NCI-H526 treated with DMSO at 0.1 percent for 48 hours (cell line): ENCODE results near the gene CLTCL1.

Experiments
- DNase-seq: peaks from one replicate; lab custom pipeline; 2025; lab: John Stamatoyannopoulos, UW

CLTCL1 gene

DNA sequence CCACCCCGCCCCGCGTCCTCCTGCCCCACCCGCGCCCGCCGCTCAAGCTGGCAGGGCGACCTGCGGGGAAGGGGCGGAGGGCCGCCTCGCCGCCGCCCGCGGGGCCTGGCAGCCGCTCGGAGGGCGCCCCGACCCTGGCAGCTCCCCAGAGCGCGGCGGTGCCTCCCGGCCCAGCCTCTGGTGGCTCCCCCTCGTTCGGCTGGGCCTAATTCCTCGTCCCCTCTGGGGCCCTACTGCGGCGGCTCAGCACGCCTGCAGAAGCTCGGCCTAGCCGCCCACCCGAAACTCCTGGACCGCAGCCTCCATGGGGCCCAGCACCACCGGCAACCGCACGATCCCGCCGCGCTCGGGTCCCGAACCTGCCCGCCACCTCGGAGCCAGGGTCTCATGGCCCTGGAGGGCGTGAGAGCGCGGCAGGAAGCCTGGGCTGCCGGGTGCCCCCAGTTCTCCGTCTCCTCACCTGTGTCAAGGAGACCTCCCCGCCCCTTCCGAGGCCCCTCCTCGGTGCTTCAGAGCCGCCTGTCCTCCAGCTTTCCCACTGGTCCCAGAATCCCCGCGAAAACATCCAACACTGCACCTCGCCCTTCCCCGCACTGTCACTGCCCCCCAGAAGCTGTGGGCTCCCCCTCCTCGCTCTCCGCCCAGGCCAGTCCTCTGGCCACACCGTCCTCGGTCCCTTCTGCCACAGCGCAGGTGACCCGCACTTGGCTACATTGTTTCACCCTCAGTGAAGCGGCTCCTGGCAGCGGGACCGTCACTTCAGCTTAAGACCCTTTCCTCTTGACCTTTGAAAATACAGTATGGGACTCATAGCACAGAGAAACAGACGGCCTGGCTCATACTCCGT lies 140.8 kb downstream of the CLTCL1 start:
- no peak for DNase-seq

DNA sequence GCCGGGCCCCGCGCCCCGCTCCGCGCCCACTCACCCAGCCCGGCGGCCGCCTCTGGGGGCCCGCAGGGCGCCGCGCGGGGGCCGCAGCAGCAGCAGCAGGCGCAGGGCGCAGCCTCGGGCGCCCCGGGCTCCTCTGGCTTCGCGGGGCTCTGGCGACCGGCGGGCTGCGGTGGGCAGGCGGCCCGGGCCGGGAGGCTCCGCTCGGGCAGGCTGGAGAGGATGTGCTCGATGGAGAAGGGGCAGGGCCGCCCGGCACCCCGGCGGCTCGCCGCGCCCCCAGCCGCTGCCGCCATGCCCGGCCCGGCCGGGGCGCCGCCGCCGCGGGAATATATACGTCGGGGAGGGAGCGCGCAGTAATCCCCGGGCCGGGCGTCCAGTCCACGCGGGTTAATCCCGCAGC lies 141.5 kb downstream of the CLTCL1 start, which contains the start of gene GSC2:
Gene GSC2, minus strand, starts transcription at position 302 of the 400 bp plus-strand sequence. Its CDS starts 9 bp downstream, at position 293.
- no peak for DNase-seq

DNA sequence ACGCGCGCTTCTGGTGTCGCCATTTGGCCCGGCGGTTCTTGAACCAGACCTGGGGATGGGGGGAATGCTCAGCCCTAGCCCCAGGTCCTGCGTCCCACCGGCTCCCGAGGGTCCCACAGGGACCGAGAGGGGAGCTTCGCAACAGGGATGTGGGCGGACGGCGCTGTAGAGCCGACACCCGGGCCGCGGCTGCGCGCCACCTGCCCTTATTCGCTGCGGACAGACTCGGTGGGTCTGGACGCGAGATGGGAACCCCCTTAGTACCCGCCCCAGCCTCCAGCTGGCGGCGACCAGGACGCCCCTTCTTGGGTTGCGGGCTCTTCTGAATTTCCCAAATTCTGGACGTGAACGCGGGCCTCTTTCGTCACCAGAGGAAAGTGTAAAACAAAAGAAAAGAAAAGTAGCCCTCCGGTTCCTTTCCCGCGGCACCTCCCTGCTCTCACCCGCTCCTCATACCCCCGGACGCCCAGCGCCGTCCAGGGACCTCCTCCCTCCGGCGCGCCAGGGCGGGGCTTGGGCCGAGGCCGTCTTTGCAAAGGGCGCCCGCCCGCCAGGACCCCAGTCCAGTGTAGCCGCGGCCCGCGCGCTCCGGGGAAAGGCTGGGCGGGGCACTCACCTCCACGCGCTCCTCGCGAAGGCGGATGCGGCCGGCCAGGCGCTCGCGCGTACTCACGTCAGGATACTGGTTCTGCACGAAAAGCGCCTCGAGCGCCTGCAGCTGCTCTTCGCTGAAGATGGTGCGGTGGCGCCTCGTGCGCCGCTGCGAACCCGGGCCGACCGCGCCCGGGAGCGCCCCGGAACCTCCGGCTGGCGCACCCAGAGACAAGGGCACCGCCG lies 142.3 kb downstream of the CLTCL1 start:
- DNase-seq: no peak

DNA sequence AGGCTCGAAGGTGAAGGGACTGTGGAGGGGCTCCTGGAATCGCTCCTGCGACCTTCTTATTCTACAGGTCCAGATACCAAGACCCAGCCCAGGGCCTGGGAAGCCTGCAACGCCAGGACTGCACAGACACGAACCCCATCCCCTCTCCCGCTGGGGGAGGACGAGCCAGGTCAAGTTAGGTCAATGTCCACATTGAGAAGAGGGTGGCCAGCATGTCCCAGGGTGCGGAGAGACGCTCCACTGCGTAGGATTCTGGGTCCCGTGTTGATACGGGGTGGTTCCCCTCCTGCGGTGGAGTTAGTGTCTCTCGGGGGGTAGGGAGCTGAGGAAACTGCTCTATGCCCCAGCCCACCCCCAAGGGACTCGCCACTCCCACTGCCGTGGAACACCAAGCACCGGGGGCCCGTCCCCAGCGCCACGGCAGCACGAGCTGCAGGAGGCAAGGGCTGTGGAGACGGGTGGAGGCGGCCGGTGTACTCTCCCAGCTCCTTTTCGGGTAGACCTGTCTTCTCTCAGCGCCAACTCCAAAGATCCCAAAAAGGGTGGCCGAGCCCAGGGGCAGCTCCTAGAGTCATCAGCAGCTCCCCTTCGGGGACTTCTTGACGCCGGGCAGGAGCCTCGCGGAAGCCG lies 143.0 kb downstream of the CLTCL1 start:
- no peak for DNase-seq

DNA sequence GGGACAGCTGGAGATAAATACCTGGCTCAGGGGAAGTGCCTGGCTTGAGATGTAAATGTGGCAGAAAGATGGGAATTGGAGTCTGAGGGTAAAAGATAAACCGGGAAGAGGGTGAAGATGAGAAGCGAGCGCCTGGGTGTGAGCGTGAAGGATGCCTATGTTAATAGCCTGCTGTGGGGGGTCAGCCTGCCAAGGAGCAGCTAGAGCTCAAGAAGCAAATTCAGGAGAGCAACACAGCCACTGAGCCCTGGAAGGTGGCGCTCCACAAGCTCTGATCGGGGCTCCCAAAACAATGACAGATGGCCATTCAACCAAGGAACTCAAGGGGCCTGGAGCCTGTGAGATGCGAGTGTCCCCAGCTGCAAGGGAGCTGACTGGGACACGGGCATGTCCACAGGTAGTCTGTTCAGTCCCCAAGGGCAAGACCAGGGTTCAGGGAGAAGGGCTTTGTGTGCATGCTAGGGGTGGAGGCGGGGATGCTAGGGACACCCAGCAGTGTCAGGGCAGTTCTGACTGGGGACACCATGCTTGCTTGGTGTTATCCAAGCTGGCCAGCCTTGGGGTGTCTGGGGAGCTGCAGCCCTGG lies 144.2 kb downstream of the CLTCL1 start:
- DNase-seq: no peak

DNA sequence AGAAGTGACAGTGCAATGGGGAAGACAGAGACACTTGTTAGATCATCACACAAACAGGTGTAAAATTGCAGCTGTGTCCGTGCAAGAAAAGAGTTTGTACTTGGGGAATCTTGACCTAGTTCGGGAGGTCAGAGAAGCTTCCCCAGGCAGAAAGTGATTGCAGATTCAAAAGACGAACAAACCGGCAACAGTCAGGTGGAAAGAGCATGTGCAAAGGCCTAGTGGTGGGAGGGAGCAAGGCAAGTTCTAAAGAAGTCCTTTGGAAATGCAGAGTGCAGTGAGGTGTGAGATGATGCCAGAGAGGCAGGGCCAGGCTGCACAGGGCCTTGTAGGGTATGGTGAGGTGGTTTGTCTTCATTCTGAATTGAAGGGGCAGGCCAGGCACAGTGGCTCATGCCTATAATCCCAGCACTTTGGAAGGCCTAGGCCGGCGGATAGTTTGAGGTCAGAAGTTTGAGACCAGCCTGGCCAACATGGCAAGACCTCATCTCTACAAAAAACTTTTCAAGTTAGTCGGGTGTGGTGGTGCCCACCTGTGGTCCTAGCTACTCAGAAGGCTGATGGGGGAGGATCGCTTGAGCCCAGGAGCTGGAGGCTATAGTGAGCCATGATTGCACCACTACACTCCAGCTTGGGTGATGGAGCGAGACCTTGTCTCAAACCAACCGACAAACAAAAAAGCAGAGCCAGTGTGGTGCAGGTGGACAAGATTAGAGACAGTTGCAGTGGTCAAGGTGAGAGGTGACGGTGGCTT lies 145.1 kb downstream of the CLTCL1 start:
- DNase-seq: no peak

DNA sequence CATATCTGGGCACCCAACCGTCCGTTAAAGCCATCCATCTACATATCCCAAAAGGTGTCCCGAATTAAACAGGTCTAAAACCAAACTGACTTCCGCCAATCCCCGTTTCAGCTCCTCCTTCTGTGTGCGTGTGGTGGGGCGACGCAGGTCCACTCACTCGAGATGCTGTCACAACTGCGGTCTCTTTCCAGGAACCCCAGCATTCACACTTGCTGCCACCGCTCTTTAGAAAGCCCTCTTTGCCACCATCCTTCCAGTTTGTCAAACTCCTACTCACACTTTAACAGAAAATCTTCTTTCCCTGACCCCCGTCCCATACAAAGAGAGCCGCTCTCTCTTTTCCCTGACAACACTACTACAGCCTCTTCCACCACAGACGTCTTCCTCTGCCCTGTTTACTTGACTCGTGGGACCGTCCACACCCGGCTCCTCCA lies 147.5 kb downstream of the CLTCL1 start:
- DNase-seq: no peak

DNA sequence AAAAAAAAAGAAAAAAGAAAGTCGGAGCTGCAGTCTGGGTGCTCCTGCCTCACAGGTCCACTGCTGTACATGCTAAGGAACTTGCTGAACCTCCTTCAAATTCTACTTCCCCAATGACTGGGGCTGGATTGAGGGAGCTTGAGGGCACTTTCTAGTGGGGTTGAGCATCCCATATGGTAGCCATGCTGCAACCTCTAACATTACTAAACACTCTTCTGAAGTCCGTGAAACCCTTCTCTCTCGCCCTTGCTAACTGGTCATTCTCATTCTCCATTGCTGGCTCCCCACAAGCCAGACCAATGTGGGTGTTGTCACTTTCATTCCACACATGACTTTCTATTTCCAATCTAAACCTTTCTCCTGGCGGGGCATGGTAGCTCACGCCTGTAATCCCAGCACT lies 148.3 kb downstream of the CLTCL1 start:
- no peak for DNase-seq

DNA sequence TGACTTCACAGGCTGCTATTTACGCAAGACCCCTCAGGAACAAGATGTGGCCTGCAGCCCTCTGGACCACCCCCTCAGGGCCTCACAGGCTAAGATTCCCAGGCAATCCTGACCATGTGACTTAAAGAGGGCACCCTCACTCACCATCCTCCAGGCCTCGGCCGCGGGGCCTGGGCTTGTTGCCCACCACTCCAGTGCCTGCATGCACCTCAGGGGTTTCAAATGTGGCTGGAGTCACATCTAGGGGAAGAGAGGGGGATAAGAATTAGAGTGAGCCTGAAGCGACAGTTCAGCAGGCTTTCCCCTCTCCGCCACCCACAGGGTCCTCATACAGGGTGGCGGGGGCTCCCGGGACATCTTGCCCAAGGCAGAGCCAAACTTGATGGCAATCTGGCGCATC lies 149.1 kb downstream of the CLTCL1 start:
- no peak for DNase-seq

DNA sequence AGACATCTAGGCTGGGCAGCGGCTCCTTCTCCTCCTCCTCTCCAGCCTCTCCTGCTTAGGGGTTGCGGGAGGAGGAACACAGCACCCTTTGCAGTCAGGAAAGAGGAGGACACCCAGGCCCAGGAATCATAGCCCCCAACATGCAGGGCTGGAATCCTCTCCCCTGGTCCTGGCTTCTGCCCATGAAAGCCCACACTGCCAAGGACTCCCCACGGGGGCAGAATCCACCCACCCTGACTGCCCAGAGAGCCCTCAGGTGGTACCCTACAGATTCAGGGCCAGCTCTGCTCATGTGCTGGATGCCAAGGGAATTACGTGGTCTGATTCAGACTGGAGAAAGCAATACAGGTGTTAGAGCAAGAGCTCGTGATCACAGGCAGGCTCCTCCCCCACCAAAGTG lies 151.5 kb downstream of the CLTCL1 start:
- no peak for DNase-seq

DNA sequence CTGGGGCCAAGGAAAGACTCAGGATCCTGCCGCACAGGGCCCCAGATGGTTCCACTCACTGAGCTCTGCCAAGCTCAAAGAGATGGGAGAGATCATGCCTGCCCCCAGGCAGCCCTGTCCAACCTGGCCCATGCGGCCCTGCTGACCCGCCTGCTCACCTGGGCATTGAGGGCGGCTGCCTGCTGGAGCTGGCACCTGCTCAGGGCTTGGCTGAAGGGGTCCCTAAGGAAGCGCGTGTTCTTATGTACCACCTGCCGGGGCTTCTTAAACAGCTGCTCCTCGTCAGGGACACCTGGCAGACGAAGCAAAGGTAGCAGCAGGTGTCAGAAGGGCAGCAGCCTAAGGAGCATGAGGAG lies 152.5 kb downstream of the CLTCL1 start:
- no peak for DNase-seq

DNA sequence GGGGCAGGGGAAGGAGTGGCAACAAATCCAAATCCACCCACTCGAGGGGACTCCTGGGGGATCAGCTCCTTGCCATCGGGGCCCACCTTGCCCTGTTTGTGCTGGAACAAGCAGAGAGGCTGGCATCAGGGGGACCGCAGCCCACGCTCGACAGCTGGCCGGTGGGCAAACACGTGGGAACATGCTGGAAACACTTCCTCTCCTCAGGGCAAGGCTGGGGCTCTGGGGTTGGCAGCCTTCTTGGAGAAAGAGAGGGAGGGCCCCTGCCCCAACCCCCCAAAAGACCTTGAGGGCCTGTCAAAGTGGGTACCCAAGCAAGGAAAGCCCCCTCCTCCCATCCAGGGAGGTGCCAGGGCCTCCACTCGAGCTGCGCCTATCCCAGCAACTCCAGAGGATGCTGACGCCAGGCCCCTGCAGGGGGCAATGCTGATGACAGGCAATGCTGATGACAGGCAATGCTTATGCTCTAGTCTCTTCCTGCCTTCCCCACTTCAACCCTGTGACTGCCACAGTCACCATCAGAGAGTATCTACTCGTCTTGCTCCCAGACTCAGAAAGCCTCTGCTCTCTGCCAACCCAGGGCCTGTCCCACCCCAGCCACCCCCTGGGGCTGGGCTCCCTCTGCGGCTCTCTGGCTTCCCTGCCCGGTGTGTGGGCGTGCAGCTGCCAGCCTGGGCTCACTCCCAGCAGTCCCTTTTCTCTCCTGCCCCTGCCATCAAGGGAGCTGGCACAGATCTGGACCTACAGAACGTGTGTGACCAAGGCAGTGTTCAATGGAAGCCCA lies 153.1 kb downstream of the CLTCL1 start:
- DNase-seq: no peak

DNA sequence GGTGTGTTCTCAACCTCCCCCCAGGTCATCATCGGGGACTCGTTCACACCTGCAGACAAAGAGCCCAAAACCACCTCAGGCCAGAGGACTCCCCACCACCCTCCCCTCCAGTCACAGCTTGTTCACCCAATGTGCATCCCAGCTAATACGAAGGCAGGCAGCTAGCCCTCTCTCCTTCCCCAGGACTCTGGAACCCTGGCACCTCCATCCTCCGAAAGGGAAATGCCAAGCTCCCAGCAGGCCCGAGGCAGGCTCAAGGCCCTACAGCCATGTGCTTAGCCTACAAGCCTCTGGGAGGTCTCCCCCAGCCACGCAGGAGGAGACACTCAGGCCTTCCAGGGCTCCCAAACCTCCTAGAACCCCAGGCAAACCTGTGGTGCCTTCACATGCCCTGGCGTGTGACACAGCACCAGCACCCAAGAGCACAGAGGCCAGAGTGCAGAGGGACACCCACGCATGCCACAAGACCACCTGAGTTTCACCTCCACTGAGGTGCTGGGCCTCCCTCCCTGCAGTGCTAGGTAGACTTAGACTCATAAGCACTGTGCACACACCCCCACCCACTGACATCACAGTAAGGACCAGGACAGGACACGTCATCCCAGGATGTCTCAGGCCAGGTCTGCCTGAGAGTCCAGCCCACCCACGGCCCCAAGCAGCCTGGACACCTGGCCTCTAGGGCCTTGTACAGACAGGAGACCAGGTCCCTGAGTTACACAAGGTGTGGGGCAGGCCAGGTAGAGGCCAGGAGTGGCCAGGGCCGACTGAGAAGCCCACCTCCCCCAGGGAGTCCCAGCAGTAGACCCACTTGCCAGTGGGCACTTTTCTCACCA lies 153.9 kb downstream of the CLTCL1 start:
- DNase-seq: no peak

DNA sequence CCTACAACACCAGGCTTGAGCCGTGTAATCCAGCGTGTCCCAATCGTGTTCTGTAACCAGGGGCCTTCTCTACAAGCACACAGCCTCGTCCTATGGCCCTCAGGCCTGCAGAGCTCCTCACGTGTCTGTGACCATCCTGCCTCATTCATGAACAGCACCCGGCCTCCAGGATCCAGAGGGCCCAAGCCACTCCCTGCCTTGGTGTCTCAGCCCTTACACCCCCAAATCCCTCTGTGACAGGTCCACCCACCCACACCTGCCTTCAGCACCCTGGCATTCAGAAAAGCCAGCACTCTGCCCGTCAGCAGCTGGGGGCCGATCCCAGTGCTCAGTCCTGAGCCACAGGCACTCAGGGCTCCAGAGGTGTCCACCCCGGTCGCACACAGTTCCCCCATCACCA lies 154.6 kb downstream of the CLTCL1 start:
- no peak for DNase-seq

DNA sequence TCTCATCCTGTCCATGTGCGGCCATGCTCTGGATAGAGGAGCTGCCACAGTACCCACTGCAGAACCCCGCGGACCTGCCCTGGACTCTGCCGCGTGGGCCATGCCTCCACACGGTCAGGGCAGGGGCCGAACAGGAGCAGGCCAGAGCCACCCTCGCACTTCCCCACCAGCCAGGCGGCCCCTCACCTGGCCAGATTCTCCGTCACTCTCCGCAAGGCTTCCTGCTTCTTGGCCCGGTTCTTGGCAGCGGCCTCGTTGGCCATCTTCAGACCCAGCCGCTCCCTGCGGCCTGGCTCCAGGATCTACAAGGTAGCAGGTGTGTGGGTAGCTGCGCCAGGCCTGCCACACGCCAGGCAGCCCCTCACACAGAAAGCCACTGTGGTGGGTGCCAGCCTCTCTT lies 156.6 kb downstream of the CLTCL1 start:
- no peak for DNase-seq

DNA sequence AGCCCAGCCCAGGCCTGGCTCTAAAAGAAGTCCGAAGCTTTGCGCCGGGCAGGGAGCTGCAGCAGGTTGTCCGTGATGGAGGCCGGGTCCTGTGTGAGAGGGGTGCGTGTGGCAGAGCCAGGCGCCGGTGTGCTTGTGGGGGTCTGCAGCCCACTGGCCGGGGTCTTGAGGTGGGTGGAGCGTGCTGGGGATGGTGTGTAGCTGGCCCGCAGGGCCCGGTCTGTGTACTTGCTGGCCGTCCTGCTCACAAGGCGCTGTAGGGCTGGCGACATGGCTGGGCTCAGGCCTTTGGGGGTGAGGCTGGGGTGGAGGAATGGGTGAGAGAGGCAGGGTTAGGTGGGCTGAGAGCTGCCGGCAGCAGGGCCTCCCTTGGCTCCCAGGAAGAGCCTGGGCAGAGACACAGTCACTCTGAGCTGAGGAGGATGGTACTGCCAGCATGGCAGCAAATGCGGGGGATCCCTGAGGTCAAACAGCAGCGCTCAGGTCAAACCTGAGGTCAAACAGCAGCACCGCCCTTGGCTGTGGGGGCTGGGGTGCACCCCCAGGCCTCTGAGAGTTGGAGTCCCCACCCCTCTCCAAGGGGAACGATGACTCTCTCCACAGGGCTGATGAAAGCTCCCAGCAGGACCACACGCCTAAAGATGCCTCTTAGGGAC lies 157.2 kb downstream of the CLTCL1 start:
- DNase-seq: no peak

DNA sequence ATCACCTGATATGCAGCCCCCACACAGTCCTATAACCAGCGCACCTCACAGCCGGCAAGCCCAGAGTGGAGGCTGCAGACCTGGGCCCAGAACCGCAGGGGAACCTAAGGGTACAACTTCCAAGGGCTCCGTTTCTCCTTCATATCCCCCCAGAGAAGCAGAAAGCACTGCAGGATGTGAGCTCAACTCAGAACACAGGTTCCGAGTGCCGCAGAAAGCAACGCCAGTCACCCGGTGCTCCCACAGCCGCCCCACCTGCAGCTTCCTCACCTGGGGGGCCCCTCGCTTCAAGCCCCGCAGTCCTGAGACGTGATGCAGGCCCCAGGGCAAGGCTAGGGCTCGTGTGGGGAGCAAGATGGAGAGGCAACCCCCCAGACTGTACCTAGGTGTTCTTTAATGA lies 158.0 kb downstream of the CLTCL1 start:
- DNase-seq: no peak

DNA sequence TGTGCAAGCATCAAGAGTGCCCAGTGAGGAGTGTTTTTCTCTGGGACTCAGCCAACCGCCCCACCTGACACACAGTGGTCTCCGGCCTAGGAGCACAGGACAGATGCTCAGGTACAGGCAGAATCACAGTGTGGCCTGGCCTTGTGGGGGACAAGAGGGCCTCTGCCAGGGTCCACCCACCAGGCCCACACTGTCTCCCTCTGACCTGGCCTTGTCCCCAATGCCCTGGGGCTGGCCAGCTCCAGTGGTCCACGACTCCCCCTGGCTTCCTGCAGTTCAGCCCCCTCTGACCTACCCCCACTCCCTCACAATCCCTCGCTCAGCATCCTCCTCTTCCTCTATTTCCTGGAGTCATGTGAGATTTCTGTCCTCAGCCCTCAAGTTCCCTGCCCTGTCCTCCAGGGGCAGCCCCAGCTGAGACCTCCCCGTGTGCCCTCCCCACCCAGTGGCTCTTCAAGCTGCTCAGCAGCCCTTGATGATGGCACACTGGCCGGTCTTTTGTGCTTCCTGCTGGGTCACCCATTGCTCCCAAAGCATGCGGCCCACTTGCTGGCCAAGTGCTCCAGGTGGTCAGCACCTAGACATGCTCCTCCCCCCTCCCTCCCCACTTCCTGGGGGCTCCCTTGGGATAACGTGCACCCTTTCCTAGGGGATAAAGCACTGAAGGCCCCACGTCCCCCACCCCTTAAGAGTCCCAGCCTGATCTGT lies 158.7 kb downstream of the CLTCL1 start:
- no peak for DNase-seq

DNA sequence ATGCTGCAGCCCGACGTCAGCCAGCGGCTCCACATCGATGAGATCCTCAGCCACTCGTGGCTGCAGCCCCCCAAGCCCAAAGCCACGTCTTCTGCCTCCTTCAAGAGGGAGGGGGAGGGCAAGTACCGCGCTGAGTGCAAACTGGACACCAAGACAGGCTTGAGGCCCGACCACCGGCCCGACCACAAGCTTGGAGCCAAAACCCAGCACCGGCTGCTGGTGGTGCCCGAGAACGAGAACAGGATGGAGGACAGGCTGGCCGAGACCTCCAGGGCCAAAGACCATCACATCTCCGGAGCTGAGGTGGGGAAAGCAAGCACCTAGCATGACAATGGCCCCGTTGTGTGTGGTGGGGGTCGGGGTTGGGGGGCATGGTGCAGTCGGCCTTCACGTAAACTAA lies 159.4 kb downstream of the CLTCL1 start:
- no peak for DNase-seq
